K562 (cell line): ENCODE data around the gene UMODL1. TPM values are rescaled to one million over a fixed set of nuclear protein-coding genes. Genes with fewer than 3 reads are reported as not detected.

ENCODE experiments used
- ATAC-seq: fragments of 200-7000 bp; cut with Tn5 transposase; 3 replicates; pipeline ENCODE4 v1.9.1; 2020; ENCODE audit warnings: moderate library complexity
- BruUV-seq: library from RNA; stranded (reverse); fragments of 400-500 nt; replicated peaks from 2 replicates; lab custom pipeline; 2021; lab: Mats Ljungman, UMichigan
- CTCF ChIA-PET: fragments of 300-600 bp; formaldehyde crosslinking; extraction: SDS; loops from one replicate; lab custom pipeline; 2021; ENCODE audit warnings: low intra/inter-chr PET ratio; lab: Yijun Ruan, JAX
- POLR2A ChIA-PET: fragments of 300-600, 350-650 bp; sonication (Branson Sonifier 250); formaldehyde crosslinking; extraction: SDS; loops from one replicate; lab custom pipeline; 2021; ENCODE audit warnings: antibody characterized with exemption, inconsistent platforms; lab: Yijun Ruan, JAX
- DNase-seq, 4 experiments: peaks; one replicate each; pipeline versions ENCODE4 v3.0.0 to v3.0.0-alpha.2; 2011 to 2018; ENCODE audit warnings: low spot score in 3 of 4, mixed read lengths in 3 of 4; ENCODE audit errors: extremely low read depth in 1 of 4
- FAIRE-seq: peaks from 2 replicates; lab custom pipeline; 2011; peaks lifted over from hg19 to GRCh38; lab: Jason Lieb, UNC
- H2AFZ ChIP-seq: 2 replicates; pipeline ENCODE4 v1.6.0; 2011; ENCODE audit warnings: low read depth, low read length, control low read depth, inconsistent platforms
- H3K27ac ChIP-seq: fragments of 200-600 bp; 3 replicates; pipeline ENCODE4 v1.8.0; 2011; ENCODE audit warnings: low read depth, mild to moderate bottlenecking, control low read depth, inconsistent platforms, low read length, moderate library complexity, mixed read lengths; ENCODE audit errors: extremely low read depth
- H3K27me3 ChIP-seq, 2 experiments: fragments of 300-600 bp in 1 of 2; 2 replicates in 1 of 2; 3 replicates in 1 of 2; pipeline versions ENCODE4 v1.6.0 to v1.8.0; 2011; ENCODE audit warnings: inconsistent platforms in 2 of 2, low read length in 2 of 2, mild to moderate bottlenecking in 1 of 2, mixed read lengths in 1 of 2, moderate library complexity in 1 of 2; ENCODE audit not compliant: control insufficient read depth in 2 of 2, insufficient read depth in 2 of 2
- H3K36me3 ChIP-seq: fragments of 300-600 bp; 3 replicates; pipeline ENCODE4 v1.8.0; 2011; ENCODE audit warnings: mild to moderate bottlenecking, low read length, inconsistent platforms; ENCODE audit not compliant: control insufficient read depth, insufficient read depth
- H3K4me1 ChIP-seq, 2 experiments: fragments of 200-600 bp in 1 of 2; replicated peaks in 1 of 2; 2 replicates in 1 of 2; 3 replicates in 1 of 2; pipeline versions ENCODE4 v1.5.1 to v1.8.0; 2011; ENCODE audit warnings: inconsistent platforms in 2 of 2, low read length in 2 of 2, mild to moderate bottlenecking in 1 of 2, mixed read lengths in 1 of 2, moderate library complexity in 1 of 2; ENCODE audit not compliant: control insufficient read depth in 2 of 2, insufficient read depth in 2 of 2
- H3K4me2 ChIP-seq: 2 replicates; pipeline ENCODE4 v1.6.1; 2011; ENCODE audit warnings: low read length, control low read depth, inconsistent platforms, mixed read lengths; ENCODE audit not compliant: insufficient read depth
- H3K4me3 ChIP-seq: fragments of 200-600 bp; sonication (generic), shearing (Covaris generic); 2 replicates; pipeline ENCODE4 v1.5.1; 2016; ENCODE audit warnings: control low read depth, inconsistent platforms
- H3K79me2 ChIP-seq: fragments of 200-600 bp; 3 replicates; pipeline ENCODE4 v1.8.0; 2011; ENCODE audit warnings: low read length, inconsistent platforms; ENCODE audit not compliant: control insufficient read depth, insufficient read depth
- H3K9ac ChIP-seq, 2 experiments: 2 replicates each; pipeline versions ENCODE4 v1.6.0 to v1.6.1; 2011; ENCODE audit warnings: low read depth in 2 of 2, low read length in 2 of 2, control low read depth in 1 of 2, inconsistent platforms in 1 of 2, mild to moderate bottlenecking in 1 of 2, mixed read lengths in 1 of 2; ENCODE audit not compliant: insufficient read depth in 1 of 2
- H3K9me1 ChIP-seq: one replicate; pipeline ENCODE4 v1.6.0; 2011; ENCODE audit warnings: inconsistent platforms, mild to moderate bottlenecking, low read length, moderate library complexity; ENCODE audit not compliant: control insufficient read depth, insufficient read depth
- H3K9me3 ChIP-seq: replicated peaks from 2 replicates; pipeline ENCODE4 v1.5.1; 2011; ENCODE audit warnings: low read depth, low read length, inconsistent platforms; ENCODE audit not compliant: control insufficient read depth, insufficient read depth
- H4K20me1 ChIP-seq: replicated peaks from 2 replicates; pipeline ENCODE4 v1.6.1; 2011; ENCODE audit warnings: low read length, inconsistent platforms, mixed read lengths; ENCODE audit not compliant: control insufficient read depth, insufficient read depth
- ADNP ChIP-seq: fragments of 200-800 bp; sonication (Bioruptor generic); IDR thresholded peaks from 2 replicates; pipeline ENCODE4 v1.6.1; 2016; ENCODE audit warnings: missing genetic modification characterization, missing compliant biosample characterization
- ELF1 ChIP-seq: fragments of 200-800 bp; sonication (Bioruptor generic); IDR thresholded peaks from 2 replicates; pipeline ENCODE4 v1.6.1; 2016; ENCODE audit warnings: missing genetic modification characterization, missing compliant biosample characterization
- SETDB1 ChIP-seq: IDR thresholded peaks from one replicate; pipeline ENCODE4 v1.6.1; 2012; ENCODE audit warnings: low read length, control low read depth, inconsistent platforms
- THAP7 ChIP-seq: fragments of 250-450 bp; sonication (Bioruptor Pico); IDR thresholded peaks from 2 replicates; pipeline ENCODE4 v1.5.0; 2021
- ZNF217 ChIP-seq: sonication (generic); formaldehyde crosslinking; IDR thresholded peaks from 2 replicates; pipeline ENCODE4 v1.8.0; 2022; ENCODE audit warnings: mild to moderate bottlenecking, missing genetic modification reagents
- ZNF354B ChIP-seq: fragments of 250-450 bp; sonication (Bioruptor Pico); IDR thresholded peaks from 2 replicates; pipeline ENCODE4 v1.4.0; 2020
- ZNF436 ChIP-seq: fragments of 250-450, 450-650 bp; sonication (Bioruptor Pico); formaldehyde crosslinking; IDR thresholded peaks from 2 replicates; pipeline ENCODE4 v1.7.0; 2020; ENCODE audit warnings: mild to moderate bottlenecking
- ZNF644 ChIP-seq: fragments of 200-800 bp; sonication (Bioruptor generic); IDR thresholded peaks from 2 replicates; pipeline ENCODE4 v1.6.1; 2016; ENCODE audit warnings: low read depth, missing genetic modification characterization, missing compliant biosample characterization
- ZNF780A ChIP-seq: fragments of 250-450 bp; sonication (Bioruptor Pico); IDR thresholded peaks from 2 replicates; pipeline ENCODE4 v1.5.0; 2021; ENCODE audit warnings: mild to moderate bottlenecking
- WGBS: fragments of 100-300 bp; shearing (Covaris generic); methylation state at CpG from one replicate; pipeline ENCODE4 v1.1.6; 2016; ENCODE audit warnings: low coverage, mixed read lengths; ENCODE audit not compliant: insufficient coverage; ENCODE audit errors: missing lambda C conversion rate; 5-methylcytosine and 5-hydroxymethylcytosine counted together
- in situ Hi-C: fragments of 300-500 bp; cut with MboI; formaldehyde crosslinking; loops from 4 replicates; pipeline ENCODE4 v1.15.0; 2018; ENCODE audit warnings: inconsistent platforms, mixed read lengths
- intact Hi-C: fragments of 100-400 bp; cut with micrococcal nuclease; formaldehyde crosslinking; loops from 2 replicates; pipeline ENCODE4 v1.14.2; 2022
- polyA plus RNA-seq, 8 experiments: library from polyadenylated mRNA; depleted of rRNA in 4 of 8; stranded (reverse) in 5 of 8; unstranded in 3 of 8; fragments of >200 nt; fragmentation: Nextera tagmentation in 2 of 8; fragmentation: Illumina TruSeq in 1 of 8; extraction: Ambion mirVana in 2 of 8; extraction: Trizol in 1 of 8; gene quantifications; 2 replicates each; pipeline versions ENCODE4 v1.2.1 to v1.2.3, GENCODE V29; 2011 to 2014; ENCODE audit warnings: inconsistent platforms in 1 of 8, missing spikeins in 1 of 8
- total RNA-seq, 7 experiments: library from RNA; depleted of rRNA in 6 of 7; stranded (reverse); fragments of >200 nt in 6 of 7; fragmentation: Illumina TruSeq in 2 of 7; extraction: Trizol in 2 of 7; gene quantifications; 2 replicates each; pipeline versions ENCODE4 v1.2.1 to v1.2.3, GENCODE V29; 2011 to 2021; ENCODE audit warnings: low replicate concordance in 1 of 7
- TF ChIP-seq, protein P1 (sequence below): fragments of 450-650 bp; formaldehyde crosslinking; IDR thresholded peaks from 2 replicates; pipeline ENCODE4 v1.4.0; 2020; ENCODE audit warnings: mild to moderate bottlenecking, moderate library complexity

Gene UMODL1
- total and polyA plus RNA-seq, 9 of the 15 experiments (the other 6 are each of a cell fraction or from before 2014, with no cell fraction given): not detected

GRCh38 chr21:42068592-42068991 is 2.5 kb upstream of the UMODL1 start:
- H4K20me1 ChIP-seq: peaks cover 12% of the 10 kb centered on the region; the same call in 1 of the 2 replicates
- no peaks in the 10 kb centered on the region for H3K4me1 ChIP-seq
- BruUV-seq: no TSS peak
- ATAC-seq (no peak), FAIRE-seq (no peak), DNase-seq (no peak)
- WGBS: 0% methylated on average over 5 of the region's 5 CpGs
- H3K27ac ChIP-seq: no peak overlapping the region
- H3K4me2 ChIP-seq: no peak overlapping the region
- no peaks in the 10 kb centered on the region for H3K36me3 ChIP-seq
- POLR2A ChIA-PET: interaction anchor here (1.1 kb wide), 1 partner anchor 8 kb away, joined by 3 read pairs; no protein-coding TSS in a partner anchor
- no peaks in the 10 kb centered on the region for H3K9me3 ChIP-seq
- H2AFZ ChIP-seq: no peak overlapping the region
- H3K9ac ChIP-seq: no peak overlapping the region
- no peaks in the 10 kb centered on the region for H3K79me2 ChIP-seq
- intact Hi-C loops (no loop called here), in situ Hi-C loops (no loop called here)
- H3K4me3 ChIP-seq: no peak overlapping the region
- H3K9me1 ChIP-seq: no peaks in the 10 kb centered on the region
- H3K27me3 ChIP-seq: peaks cover 67 to 80% of the 10 kb centered on the region in 2 experiments
- TF ChIP-seq ZNF217 (CRISPR knock-in tag): no peak
- no peak for TF ChIP-seq ZNF436 (CRISPR knock-in tag)
- no peak for TF ChIP-seq ZNF354B (CRISPR knock-in tag)
- TF ChIP-seq, protein P1, sequence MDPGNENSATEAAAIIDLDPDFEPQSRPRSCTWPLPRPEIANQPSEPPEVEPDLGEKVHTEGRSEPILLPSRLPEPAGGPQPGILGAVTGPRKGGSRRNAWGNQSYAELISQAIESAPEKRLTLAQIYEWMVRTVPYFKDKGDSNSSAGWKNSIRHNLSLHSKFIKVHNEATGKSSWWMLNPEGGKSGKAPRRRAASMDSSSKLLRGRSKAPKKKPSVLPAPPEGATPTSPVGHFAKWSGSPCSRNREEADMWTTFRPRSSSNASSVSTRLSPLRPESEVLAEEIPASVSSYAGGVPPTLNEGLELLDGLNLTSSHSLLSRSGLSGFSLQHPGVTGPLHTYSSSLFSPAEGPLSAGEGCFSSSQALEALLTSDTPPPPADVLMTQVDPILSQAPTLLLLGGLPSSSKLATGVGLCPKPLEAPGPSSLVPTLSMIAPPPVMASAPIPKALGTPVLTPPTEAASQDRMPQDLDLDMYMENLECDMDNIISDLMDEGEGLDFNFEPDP (CRISPR knock-in tag): no peak
- TF ChIP-seq ZNF780A (CRISPR knock-in tag): no peak
- no peak for TF ChIP-seq SETDB1
- TF ChIP-seq ZNF644 (tag): no peak
- TF ChIP-seq ELF1 (tag): no peak
- no peak for TF ChIP-seq THAP7 (CRISPR knock-in tag)
- TF ChIP-seq ADNP (tag): no peak
- CTCF ChIA-PET: no interaction called here
